Erythroblast (primary cell): ENCODE measurements around the gene RELT.

Experiments used
- GATA1 ChIP-seq: IDR thresholded peaks from 2 replicates; pipeline ENCODE4 v1.6.1; 2011; ENCODE audit warnings: low read depth, mild to moderate bottlenecking, control low read depth, low read length, moderate library complexity
- POLR2A ChIP-seq: IDR thresholded peaks from 2 replicates; pipeline ENCODE4 v1.6.1; 2011; ENCODE audit warnings: mild to moderate bottlenecking, low read length

- TF ChIP-seq POLR2A (no peak), GATA1 (no peak)
Measured at GRCh38 chr11:73331138-73331916, 44.9 kb upstream of the RELT start.
